GM18907 (cell line): ENCODE measurements around the gene RAP1GAP.

Source experiments
- ATAC-seq: cut with Tn5 transposase; IDR thresholded peaks from one replicate; pipeline ENCODE4 v1.9.1; 2021; ENCODE audit warnings: mild to moderate bottlenecking, moderate library complexity; ENCODE audit not compliant: unreplicated experiment

RAP1GAP gene

GRCh38 chr1:21663248-21663950, 5.8 kb downstream of the RAP1GAP start:
- no peak for ATAC-seq

- ATAC-seq, result no peak
Measured at GRCh38 chr1:21662426-21663247, 6.5 kb downstream of the RAP1GAP start.

- no peak for ATAC-seq
Measured at GRCh38 chr1:21661886-21662285, 7.3 kb downstream of the RAP1GAP start.

- no peak for ATAC-seq
Measured at GRCh38 chr1:21659924-21660326, 9.2 kb downstream of the RAP1GAP start.

GRCh38 chr1:21659099-21659923, 9.8 kb downstream of the RAP1GAP start:
- no peak for ATAC-seq

- no peak for ATAC-seq
Measured at GRCh38 chr1:21657456-21658190, 11.5 kb downstream of the RAP1GAP start.

GRCh38 chr1:21655748-21656147, 13.4 kb downstream of the RAP1GAP start:
- no peak for ATAC-seq

- ATAC-seq, result no peak
Measured at GRCh38 chr1:21655259-21655658, 13.9 kb downstream of the RAP1GAP start.

- no peak for ATAC-seq
Measured at GRCh38 chr1:21654209-21654608, 14.9 kb downstream of the RAP1GAP start.

- no peak for ATAC-seq
Measured at GRCh38 chr1:21653744-21654100, 15.4 kb downstream of the RAP1GAP start.

- no peak for ATAC-seq
Measured at GRCh38 chr1:21652937-21653743, 16.0 kb downstream of the RAP1GAP start.

- ATAC-seq, result no peak
Measured at GRCh38 chr1:21652101-21652936, 16.8 kb downstream of the RAP1GAP start.

GRCh38 chr1:21651214-21652042, 17.7 kb downstream of the RAP1GAP start:
- no peak for ATAC-seq

GRCh38 chr1:21650400-21650799, 18.8 kb downstream of the RAP1GAP start:
- ATAC-seq, result no peak

- ATAC-seq, result no peak
Measured at GRCh38 chr1:21649315-21649714, 19.8 kb downstream of the RAP1GAP start.

- ATAC-seq, result no peak
Measured at GRCh38 chr1:21648791-21649190, 20.4 kb downstream of the RAP1GAP start.

GRCh38 chr1:21648352-21648730, 20.8 kb downstream of the RAP1GAP start:
- no peak for ATAC-seq
